Measurements from ENCODE around the gene RETREG1.
"Not testable (repeated sequence)": the region's sequence is repeated elsewhere in the genome, so short reads cannot be mapped to it uniquely, and the experiment has no call there.

RETREG1 gene

DNA sequence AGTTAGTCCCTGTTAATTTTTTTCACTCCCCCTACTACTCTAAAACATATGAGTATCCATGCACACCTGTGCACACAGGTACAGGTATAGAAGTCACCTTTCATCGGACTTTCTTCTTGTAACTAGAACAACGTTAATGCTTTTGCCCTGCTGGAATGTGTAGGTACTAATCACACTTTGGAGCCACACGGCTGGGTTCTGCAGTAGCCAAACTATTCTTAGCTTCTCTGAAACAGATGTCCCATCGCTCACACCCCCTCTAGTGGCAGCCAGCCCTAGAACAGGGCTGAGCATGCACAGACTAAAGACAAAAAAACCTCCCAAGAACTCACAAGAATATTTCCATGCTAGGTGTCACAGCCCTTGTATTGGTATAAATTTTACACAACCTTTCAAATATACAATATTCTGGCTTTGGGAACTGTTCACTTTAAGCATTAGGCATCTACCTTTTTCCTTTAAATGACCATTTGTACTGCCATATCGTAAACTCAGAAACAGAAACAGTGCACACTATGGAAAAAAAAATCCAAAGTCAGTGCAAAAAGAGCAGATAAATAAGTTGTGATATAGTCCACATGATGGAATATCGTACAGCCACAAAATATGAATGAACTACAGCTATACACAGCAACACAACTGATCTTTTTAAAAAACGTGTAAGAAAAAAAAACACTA is 64.0 kb downstream of the RETREG1 start:
- no peak for DNase-seq (ENCODE audit: low read depth in 2 of 2)

DNA sequence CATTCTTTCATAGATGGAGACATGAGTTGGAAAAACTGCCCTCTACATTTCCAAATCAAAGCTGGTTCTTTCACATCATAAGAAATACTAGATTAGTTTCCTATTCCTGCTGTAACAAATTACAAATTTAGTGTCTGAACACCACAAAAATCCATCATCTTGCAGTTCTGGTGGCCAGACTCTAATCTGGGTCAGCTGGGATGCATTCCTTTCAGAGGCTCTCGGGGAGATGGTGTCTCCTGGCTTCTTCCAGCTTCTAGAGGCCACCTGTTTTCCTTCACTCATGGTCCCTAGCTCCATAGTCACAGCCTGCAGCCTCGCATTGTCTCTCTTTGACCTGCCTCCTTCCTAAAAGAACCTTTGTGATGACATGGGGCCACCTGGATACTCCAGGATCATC is 65.2 kb downstream of the RETREG1 start:
- DNase-seq (ENCODE audit: low read depth in 2 of 2): no peak

DNA sequence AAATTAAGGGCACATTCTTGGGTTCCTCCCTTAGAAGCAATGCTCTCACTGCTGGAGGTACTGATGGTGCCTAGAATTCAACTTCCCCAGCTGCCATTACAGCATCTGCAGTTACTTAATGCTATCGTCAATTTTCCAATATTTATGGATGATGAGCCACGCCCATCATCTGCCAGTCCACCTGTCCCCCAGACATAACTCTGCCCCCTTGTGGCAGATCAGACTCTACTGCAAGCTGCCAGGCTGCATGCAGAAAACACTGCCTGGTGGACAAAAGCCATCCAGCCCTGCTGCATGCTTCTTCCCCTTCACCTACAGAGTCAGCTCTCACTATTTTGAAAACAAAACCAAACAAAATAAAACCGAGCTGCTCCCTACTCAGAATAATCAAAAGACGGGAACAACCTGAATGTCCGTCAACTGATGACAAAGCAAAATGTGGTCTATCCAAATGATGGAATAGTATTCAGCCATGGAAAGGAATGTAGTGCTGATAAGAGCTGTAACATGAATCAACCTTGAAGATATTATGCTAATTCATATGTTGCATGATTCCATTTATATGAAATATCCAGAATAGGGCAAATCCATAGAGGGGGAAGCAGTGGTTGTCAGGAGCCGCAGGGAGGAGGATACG is 66.4 kb downstream of the RETREG1 start:
- DNase-seq (ENCODE audit: low read depth in 2 of 2): no peak

DNA sequence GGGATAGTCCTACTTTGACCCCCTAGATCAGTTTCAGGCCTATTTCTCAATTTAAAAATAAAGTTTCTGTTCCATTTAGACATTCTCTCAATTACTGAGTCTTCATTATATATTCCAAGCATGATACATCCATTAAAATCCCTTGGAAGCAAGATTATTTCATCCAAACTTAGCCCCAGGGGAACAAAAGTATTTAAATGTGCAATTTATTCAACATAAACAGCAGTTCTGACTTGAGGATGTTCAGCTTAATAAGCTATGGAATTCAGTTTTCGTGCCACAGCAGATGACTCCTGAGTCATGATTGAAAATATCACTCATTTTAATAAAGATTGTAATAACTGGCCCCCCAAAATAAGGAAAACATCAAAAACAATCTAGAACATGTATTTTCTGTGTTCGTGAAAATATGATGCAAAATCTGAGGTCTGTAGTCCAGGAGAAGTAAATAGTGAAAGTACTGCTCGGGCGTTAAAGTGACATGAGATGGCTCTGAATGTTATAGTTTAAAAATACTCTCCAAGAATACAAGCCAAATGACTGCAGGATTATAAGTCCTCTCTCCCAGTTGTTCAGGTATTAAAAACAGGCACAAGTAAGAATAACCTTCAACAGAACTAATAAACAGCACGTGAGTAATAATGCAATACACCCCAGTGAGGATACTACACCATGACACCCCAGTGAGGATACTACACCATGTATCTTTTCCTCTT is 67.1 kb downstream of the RETREG1 start:
- no peak for DNase-seq (ENCODE audit: low read depth in 2 of 2)

DNA sequence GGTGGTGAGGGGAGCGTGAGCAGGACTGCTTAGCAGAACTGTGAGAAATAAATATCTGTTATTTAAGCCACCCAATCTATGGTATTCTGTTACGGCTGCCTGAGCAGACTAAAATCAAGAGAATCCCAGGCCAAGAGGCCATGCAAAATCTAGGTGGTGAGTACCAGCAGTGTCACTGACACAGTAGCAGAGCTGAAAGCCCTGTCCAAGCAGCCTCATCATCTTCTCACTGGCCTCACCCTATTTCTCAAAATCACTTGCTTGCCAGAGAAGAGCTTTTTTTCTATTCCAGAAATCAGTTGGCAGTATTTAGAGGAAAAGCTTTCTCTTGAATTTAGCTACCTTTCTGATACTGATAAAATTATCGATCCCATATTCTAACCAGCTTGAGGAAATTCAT is 68.0 kb downstream of the RETREG1 start:
- DNase-seq (ENCODE audit: low read depth in 2 of 2): no peak

DNA sequence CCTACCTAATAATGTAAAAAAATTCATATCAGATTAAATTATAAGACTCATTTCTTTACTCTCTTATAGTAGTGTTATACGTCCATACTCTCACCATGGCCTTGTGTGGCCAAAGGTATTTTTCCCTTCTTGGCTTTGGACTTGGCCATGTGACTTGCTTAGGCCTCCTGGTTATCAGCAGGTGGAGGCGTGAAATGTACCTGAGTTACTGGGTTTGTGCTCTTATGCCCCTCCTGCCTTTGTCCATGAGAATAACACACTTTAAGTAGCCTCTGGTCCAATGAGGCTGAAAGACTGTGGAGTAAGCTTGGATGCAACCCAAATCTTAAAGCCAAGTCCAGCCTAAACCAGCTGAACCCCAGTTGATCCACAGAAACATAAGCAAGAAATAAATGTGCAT is 68.7 kb downstream of the RETREG1 start:
- no peak for DNase-seq (ENCODE audit: low read depth in 2 of 2)

DNA sequence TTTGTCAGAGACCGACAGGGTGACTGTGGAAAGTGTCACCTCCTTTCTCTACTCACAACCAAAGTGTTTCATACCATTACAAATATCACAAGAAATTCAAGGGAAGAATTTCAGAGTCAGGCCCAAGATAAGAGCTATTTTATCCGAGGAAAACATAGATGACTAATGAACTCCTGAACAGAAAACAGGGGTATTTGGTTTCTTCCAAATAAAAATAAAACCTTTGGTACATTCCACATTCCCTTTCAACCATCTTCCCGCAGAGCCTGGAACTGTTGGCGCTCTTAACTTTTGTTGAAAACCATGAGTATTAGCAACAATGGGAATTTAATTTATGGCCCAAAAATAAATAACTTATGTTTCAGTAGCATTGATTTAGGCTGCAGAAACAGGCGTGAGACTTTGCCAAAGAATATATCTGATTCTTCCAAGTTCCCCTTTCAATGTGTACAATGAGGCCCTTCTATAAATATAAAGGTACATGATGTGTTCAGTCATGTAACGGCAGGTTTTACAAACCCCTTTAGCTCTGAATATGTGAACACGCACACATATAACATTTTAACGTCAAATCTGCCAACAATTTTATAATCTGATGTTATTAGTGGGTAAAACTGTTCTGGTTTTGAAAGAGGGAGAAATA is 69.5 kb downstream of the RETREG1 start:
- DNase-seq (ENCODE audit: low read depth in 2 of 2): no peak

DNA sequence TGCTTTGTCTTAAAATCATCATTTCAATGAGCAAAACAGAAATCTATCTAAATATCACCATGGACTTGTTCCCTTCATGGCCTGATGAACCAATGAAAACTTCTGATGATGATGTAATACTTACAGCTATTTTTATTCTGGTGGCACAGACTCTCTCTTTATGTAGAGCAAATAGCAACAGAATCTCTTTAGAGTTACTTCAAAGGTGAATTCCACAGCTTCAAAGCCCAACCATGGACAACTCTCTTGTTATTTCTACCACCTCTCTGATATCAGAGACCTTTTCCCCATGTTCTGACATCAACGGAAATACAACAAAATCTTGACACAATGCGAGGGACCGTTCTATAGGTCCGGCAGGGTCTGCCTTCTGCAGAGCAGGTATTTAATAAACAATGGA is 70.1 kb downstream of the RETREG1 start:
- no peak for DNase-seq (ENCODE audit: low read depth in 2 of 2)

DNA sequence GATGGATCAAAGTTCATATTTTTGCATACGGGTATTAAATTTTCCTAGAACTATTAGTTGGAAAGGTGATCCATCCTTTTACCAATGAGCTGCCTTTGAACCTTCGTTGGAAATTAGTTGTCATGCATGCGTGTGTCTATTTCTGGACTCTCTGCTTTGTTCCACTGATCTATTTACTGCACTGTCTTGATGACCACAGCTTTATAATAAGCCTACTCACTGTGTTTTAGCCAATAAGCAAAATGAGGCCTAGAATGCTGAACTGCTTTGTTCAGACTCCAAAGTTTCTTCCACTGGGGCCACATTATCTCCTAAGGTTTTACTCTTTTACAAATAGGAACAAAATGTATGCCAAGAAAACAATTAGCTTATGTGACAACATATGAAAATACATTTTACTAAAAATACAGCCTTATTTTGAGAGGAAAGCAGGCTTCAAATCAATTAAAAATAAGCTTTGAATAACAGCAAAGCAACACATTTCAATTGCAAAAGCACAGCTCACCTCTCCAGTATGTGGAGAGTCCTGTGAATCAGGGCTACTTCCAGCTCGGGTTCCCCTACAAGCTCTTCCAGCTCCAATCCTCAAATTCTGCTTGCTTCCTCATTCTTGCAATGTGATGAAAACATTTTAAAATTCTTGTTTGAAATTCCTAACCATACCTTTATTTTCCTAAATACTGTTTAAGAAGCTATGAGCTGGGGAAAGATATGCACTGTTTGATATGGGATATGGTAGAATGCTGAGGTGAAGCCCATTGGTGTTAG is 72.0 kb downstream of the RETREG1 start:
- DNase-seq (ENCODE audit: low read depth in 2 of 2): no peak

DNA sequence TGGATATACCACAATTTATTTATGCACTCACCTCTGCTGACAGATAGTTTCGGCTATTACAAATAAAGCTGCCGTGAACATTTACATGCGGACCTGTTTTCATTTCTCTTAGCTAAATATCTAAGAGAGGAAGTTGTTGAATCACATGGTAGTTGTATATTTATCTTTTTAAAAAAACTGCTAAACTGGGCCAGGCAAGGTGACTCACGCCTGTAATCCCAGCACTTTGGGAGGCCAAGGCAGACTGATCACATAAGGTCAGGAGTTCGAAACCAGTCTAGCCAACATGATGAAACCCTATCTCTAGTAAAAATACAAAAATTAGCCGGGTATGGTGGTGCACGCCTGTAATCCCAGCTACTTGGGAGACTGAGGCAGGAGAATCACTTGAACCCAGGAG is 73.6 kb downstream of the RETREG1 start:
- DNase-seq (ENCODE audit: low read depth in 2 of 2): not testable (repeated sequence)

DNA sequence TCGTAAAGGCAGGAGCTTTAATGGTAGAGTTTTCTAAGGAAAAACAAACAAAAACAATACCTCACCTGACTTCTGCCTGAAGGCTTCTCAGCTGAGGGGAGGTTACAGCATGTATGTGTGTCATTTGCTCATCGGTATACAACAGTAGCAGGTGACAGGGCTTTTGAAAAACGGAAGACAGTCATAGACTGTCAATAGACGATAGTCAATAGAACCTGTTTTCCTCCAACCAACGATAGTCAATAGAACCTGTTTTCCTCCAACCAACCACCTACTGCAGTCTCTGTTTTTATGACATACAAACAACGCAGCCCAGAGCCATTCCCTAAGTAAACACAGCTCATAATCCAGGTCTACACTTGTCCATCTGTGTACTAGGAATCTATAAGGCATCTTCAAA is 74.6 kb downstream of the RETREG1 start:
- no peak for DNase-seq (ENCODE audit: low read depth in 2 of 2)

DNA sequence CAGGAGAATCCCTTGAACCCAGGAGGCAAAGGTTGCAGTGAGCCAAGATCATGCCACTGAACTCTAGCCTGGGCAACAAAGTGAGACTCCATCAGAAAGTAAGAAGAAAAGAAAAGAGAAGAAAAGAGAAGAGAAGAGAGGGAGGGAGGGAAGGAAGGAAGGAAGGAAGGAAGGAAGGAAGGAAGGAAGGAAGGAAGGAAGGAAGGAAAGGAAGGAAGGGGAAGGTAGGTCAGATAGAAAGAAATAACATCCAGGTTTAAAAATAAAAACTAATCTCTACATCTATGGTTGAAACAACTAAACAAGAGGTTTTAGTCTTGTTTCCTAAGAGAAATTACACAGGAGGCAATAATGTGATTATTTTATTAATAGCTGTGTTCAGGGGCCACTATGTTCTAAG is 75.2 kb downstream of the RETREG1 start:
- DNase-seq (ENCODE audit: low read depth in 2 of 2): not testable (repeated sequence)

DNA sequence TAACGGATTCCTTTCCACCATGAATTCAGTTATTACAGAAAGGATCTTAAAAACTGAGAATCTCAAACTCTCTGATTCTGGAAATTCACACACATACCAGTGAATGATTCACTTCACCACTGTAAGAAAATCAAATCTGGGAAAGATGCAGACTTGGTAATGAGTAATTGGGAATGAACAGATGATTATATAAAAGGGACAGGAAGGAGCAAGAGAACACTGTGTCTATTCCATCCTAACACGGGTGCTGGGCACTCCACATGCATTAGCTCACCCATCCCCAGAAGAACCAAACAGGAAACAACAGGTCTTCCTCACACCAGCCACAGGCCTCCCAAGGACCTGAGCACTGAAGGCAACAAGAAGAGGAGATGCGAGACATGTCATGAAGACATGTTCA is 76.4 kb downstream of the RETREG1 start:
- DNase-seq (ENCODE audit: low read depth in 2 of 2): no peak

DNA sequence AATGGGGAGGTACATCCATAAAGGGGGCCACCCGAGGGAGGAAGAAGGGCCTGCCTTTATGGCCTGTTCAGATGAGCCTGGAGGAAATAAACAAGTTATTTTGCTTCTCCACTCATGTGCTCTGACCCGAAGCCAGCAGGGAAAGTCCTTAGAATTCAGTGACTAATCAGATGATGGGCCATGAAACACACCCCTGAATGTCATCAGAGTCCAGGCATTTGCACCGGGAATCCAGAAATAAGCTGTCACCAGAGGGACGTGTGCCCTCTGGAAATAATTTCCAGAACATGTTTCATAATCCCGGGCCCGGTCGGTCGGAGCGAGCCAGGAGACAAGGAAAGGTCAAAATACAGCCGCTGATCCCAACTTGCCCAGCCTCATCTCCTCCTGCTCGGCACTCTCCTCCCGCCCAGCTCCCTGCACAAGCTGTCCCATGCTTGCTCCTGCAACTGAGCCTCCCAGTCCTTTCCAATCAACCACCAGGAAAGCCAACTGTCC is 77.6 kb downstream of the RETREG1 start:
- DNase-seq (ENCODE audit: low read depth in 2 of 2): no peak

DNA sequence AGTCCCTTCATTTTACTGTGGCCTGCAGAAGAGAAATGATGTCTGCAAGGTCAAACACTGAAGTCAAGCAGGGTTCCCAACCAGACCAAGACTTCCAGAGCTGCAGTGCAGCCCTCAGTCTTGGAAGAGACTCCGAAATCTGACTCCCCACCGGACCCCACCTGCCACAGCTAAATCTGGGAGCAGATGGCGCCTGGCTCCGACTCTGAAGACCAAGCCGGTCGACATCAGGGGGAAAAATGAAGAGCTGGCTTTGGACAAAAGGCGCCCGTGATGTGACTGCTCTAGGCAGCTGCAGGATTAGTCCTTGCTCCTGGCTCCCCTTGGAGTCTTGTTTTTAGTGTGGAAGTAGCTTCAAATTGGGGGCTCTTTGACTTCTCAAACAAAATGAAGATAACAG is 78.8 kb downstream of the RETREG1 start:
- DNase-seq (ENCODE audit: low read depth in 2 of 2): no peak

DNA sequence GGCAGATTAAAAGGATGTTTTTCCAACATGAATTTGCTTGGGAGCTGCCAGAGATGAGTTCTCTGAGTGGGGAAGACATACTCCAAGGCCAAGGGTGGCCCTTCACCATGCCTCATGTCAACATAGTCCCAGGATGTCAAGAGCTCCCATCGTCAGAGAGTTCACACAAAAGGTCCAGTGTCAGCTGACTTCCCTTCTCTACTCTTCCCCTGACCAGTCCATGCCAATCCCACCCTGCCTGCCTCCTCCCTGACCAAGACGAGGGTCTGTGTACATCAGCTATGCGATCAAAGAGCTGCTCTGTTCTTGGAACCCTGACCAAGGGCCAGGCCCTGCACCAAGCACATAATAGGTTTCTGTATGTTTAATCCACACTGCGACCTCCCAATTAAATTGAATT is 80.0 kb downstream of the RETREG1 start:
- DNase-seq (ENCODE audit: low read depth in 2 of 2): no peak

DNA sequence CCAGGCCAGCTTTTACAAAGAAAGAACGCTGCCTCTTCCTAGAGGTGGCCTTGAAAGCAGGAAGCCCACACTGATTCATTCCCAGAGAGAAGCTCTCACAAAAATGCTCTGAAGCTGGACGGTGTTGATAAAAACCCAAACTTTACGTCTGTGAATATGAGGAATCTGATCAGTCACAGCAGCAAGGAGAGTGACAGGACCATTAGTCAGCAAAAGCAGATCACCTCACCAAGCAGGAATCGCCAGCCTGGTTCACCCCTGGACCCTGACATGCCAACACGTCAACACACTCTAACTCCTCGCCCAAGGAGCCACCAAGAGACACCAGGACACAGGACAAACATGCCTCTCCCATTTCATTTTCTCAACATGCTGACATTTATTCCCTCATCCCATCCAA is 80.6 kb downstream of the RETREG1 start:
- no peak for DNase-seq (ENCODE audit: low read depth in 2 of 2)

DNA sequence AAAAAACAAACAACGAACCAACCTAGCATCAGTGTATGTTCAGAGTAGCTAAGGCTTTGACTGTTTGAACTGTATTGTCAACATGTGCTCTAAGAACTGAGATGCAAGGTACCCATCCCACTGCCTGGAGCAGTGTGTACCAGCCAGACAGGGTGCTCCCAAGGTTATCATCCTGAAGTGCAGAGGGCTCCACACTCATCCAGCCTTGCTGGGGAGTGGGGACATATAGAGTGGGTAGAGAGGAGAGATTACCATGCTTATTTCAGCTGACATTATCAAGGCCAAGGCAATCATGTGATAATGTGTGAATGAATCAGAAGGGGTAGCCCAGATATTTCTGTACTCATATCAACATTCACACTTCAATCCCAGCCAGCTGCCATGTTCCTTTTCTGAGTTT is 82.5 kb downstream of the RETREG1 start:
- DNase-seq (ENCODE audit: low read depth in 2 of 2): no peak

DNA sequence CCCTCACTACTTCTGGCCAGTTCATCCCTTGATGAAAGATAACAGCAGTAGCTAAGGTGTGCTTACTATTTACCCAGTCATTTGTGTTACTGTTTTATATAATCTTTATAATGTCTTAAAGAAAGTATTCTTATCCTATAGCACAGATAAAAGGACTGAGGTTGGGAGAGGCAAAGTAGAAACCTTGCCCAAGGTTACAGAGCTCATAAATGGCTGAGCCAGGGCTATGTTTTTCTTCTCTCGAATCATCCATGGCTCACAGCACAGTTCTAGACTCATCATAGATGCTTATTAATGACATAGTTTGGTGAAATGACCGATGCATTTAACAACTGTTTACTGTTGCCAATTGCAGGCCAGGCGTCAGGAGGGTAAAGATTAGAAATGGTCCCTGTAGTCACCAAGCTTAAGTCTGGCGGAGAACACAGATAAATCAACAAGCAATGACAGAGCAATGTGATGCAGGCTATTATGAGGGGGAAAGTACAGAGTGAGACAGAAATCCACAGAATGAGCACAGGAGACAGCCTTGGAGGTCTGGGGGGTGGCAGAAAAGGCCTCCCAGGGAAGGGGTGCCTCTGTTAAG is 85.6 kb downstream of the RETREG1 start:
- no peak for DNase-seq (ENCODE audit: low read depth in 2 of 2)

DNA sequence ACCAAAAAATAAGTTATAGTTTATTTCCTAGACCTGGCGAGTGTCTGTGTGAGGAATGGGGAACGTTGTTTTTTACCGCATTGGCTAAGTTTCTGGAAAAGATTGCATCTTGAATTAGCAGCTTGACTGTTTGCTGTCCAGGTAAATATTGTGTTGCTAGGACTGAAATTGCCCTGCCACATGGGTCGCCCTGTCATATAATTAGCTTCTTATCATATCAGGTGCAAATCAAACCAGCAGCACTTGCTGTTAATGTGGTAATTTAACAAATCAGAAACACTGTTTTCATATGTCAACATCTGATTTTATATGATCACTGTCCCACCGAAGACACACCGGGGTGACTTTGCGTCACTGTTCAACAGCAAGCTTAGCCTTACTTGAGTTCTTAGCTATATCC is 87.5 kb downstream of the RETREG1 start:
- DNase-seq (ENCODE audit: low read depth in 2 of 2): no peak

DNA sequence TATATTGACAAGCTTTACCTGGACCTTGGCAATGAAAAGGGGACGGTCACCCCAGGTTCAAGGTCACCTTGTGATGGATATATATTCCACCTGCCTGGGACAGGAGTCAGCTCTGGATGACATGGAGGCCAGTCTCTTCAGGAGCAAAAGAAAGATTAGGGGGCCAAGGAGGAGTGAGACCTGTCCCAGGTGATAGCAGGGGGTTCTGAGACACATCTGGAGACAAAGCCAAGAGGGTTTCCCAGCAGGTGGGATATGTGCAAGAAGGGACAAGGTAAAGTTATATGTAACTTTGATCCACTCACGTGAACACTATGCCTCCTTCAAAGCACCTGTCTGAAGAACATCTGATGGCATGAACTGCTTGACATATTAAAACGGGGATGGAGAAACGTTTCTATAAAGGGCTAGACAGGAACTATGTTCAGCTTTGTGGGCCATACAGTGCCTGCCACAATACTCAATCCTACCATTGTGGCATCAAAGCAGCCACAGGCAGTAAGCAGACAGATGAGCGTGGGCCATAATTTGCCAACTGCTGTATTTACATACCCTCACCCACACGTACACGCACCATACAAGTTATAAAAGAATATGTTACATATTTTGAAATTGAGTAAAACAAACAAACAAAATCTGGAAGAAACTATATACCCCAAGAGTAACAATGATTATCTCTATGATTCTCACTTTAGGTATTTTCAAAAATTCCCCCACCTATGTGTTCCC is 88.3 kb downstream of the RETREG1 start:
- no peak for DNase-seq (ENCODE audit: low read depth in 2 of 2)
